RWPE1 (cell line): Measurements from ENCODE around the gene RABGGTA.
A peak's percentile ranks its signal among the peaks of the same experiment; 100 is the strongest.
"Not testable (repeated sequence)": the region's sequence is repeated elsewhere in the genome, so short reads cannot be mapped to it uniquely, and the experiment has no call there.

ENCODE experiments used
- CTCF ChIA-PET: fragments of 350-600 bp; sonication (Branson Sonifier 250); formaldehyde crosslinking; extraction: SDS; loops from one replicate; lab custom pipeline; 2021; lab: Yijun Ruan, JAX
- POLR2A ChIA-PET: fragments of 400-600 bp; formaldehyde crosslinking; extraction: SDS; loops from one replicate; lab custom pipeline; 2020; ENCODE audit warnings: antibody characterized with exemption; ENCODE audit not compliant: low non-redundant PET; lab: Yijun Ruan, JAX
- DNase-seq: peaks from one replicate; pipeline ENCODE4 v3.0.0; 2012; ENCODE audit warnings: low spot score
- H3K27ac ChIP-seq: fragments of 450-650 bp; 2 replicates; pipeline ENCODE4 v1.5.1; 2017
- TF ChIP-seq, protein P1 (sequence below): fragments of 450-650 bp; conservative IDR thresholded peaks from 2 replicates; pipeline ENCODE4 v1.5.1; 2017; ENCODE audit warnings: low read depth, mild to moderate bottlenecking

RABGGTA gene

DNA sequence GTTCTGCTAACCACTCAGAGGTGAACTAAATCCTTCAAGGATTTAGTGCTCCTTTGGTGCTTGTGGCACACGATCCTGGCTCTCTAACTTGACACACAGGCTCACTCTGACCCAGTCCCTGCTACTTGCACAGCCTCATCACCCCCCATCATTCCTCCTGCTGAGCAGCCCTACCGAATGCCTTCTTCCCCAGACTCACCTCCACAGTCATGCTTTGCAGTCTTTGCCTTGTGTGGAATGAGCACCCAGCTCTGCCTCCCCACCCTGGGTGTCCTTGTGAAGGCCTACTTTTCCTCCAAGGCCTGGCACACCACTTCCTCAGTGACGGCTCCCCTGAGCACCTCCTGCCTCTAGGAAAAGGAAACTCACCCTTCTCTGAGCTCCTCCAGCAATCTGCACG lies 21.0 kb downstream of the RABGGTA start:
- ChIA-PET CTCF (interaction anchor here (1.9 kb wide), 1 partner anchor 47 kb away, joined by 8 read pairs; no protein-coding TSS in a partner anchor), POLR2A (no interaction called here)
- TF ChIP-seq, protein P1, sequence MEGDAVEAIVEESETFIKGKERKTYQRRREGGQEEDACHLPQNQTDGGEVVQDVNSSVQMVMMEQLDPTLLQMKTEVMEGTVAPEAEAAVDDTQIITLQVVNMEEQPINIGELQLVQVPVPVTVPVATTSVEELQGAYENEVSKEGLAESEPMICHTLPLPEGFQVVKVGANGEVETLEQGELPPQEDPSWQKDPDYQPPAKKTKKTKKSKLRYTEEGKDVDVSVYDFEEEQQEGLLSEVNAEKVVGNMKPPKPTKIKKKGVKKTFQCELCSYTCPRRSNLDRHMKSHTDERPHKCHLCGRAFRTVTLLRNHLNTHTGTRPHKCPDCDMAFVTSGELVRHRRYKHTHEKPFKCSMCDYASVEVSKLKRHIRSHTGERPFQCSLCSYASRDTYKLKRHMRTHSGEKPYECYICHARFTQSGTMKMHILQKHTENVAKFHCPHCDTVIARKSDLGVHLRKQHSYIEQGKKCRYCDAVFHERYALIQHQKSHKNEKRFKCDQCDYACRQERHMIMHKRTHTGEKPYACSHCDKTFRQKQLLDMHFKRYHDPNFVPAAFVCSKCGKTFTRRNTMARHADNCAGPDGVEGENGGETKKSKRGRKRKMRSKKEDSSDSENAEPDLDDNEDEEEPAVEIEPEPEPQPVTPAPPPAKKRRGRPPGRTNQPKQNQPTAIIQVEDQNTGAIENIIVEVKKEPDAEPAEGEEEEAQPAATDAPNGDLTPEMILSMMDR = no peak
- DNase-seq = no peak
- H3K27ac ChIP-seq = peak overlapping the region; percentile 53

DNA sequence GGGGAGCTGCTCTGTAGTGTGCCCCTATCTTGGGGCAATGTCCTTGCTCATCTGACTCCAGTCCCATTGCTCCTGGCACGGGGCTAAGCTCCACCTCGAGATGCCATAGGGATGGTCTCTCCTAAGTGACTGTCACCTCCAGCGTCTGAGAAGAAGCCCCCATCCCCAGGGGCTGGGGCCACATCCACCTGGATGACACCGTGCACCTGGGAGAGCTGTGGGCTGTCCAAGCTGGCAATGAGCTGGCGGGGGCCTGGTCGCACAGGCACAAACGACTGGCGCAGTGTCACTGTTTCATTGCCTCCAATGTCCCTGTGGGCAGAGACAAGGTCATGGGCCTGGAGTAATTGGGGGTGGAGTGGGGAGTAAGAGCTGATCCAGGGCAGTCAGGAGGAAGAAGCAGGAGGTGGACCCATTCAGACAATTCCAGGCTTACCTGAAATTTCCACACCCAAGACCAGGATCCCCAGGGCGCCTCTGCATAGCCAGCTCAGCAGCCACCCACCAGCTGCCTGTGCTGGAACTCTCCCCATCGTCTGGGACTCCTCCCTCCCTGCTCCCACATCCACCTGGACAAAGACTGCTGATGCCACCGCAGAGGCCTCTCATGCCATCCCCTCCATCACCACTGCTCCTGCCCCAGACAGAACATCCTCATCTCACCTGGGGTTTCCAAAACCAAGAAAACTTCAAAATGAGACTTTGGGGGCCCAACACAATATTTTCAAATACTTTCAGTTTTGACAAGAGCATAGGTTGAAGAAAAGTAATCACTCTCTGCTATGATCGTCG lies 22.0 kb downstream of the RABGGTA start:
- H3K27ac ChIP-seq = peak overlapping the region; percentile 43
- TF ChIP-seq, protein P1 = no peak
- CTCF ChIA-PET = interaction anchor here (0.7 kb wide), 1 partner anchor 59 kb away, joined by 3 read pairs; the partner anchor contains the start of gene CIDEB
- POLR2A ChIA-PET = no interaction called here
- no peak for DNase-seq

DNA sequence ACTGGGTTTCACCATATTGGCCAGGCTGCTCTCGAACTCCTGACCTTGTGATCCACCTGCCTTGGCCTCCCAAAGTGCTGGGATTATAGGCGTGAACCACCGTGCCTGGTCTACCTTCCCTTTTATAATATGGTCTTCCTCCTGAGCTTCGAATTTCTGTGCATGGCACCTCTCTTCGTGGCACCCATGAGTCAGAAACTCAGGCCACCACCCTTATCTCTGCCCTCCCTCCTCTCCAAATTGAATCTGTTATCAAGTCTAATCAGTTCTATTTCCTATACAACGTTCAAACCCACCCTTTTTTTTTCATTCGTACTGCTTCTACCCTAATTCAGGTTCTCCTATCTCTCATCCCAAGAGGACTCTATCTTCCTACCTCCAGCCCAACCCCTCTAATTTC lies 24.0 kb downstream of the RABGGTA start:
- POLR2A ChIA-PET = interaction anchor here (0.7 kb wide), 1 partner anchor 10 kb away, joined by 3 read pairs; no protein-coding TSS in a partner anchor
- TF ChIP-seq, protein P1 = no peak
- CTCF ChIA-PET = interaction anchor here (0.7 kb wide), 3 partner anchors 22 to 67 kb away, joined by 3 to 4 read pairs (median 4); no protein-coding TSS in a partner anchor
- peak overlapping the region; percentile 43 for H3K27ac ChIP-seq
- DNase-seq = no peak

DNA sequence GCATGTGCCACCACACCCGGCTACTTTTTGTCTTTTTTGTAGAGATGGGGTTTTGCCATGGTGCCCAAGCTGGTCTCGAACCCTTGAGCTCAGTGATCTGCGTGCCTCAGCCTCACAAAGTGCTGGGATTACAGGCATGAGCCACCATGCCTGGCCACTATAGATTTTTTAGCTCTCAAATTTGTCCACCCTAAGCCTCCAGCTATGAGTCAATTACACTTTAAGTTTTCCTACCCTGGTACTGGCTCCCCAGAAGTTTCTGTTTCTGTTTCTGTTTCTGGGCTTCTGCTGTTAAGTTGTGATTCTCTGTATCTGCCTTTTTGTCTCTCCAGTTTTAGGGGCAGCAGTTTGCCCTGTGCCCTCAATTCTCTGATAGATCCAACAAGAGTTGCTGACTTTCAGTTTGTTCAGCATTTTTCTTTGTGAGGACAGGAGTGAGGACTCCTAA lies 24.6 kb downstream of the RABGGTA start:
- TF ChIP-seq, protein P1 = no peak
- POLR2A ChIA-PET = interaction anchor here (0.7 kb wide), 1 partner anchor 21 kb away, joined by 3 read pairs; no protein-coding TSS in a partner anchor
- DNase-seq = no peak
- CTCF ChIA-PET = interaction anchor here (0.7 to 1.6 kb wide), 3 partner anchors 23 to 68 kb away, joined by 3 to 5 read pairs (median 4); no protein-coding TSS in a partner anchor
- peak overlapping the region; percentile 43 for H3K27ac ChIP-seq

DNA sequence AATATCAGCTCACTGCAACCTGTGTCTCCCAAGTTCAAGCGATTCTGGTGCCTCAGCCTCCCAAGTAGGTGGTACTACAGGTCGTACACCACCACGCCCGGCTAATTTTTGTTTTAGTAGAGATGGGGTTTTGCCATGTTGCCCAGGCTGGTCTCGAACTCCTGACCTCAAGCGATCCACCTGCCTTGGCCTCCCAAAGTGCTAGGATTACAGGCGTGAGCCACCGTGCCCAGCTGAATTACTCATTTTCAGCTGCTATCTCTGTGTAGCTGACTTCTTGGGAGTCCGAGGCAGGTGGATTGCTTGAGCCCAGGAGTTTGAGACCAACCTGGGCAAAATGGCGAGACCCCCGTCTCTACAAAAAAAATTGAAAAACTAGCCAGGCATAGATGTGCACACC lies 26.0 kb downstream of the RABGGTA start:
- CTCF ChIA-PET = interaction anchor here (0.6 to 4.1 kb wide), 2 partner anchors 53 to 197 kb away, joined by 3 to 51 read pairs; partner anchors contain the start of genes DHRS1 and NOP9

DNA sequence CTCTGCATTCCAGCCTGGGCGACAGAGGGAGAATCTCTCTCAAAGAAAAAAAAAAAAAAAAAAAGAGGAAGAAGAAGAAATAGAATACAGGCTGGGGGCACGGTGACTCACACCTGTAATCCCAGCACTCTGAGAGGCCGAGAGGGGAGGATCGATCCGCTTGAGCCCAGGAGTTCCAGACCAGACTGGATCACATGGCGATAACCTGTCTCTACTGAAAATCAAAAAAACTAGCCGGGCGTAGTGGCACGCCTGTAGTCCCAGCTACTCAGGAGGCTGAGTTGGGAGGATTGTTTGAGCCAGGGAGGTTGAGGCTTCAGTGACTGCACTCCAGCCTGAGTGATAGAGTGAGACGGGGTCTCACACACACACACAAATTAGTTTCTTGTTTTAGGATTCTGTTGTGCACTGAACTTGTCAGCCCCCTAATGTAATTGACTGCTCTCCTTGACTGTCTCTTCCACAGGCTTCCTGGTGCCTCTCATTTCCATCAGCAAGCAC lies 28.0 kb downstream of the RABGGTA start:
- ChIA-PET CTCF (interaction anchor here (0.6 to 4.1 kb wide), 12 partner anchors 8 to 103 kb away, joined by 3 to 51 read pairs (median 4); partner anchors contain the start of genes CIDEB, DHRS1, LTB4R2 and NOP9), POLR2A (interaction anchor here (0.7 to 2.8 kb wide), 6 partner anchors 12 to 56 kb away, joined by 3 to 17 read pairs (median 8); partner anchors contain the start of genes DHRS1, NOP9 and RABGGTA)
- DNase-seq = no peak
- TF ChIP-seq, protein P1 = no peak
- H3K27ac ChIP-seq = peak overlapping the region; percentile 97

More for the DNA sequence above, 26.0 kb downstream of the RABGGTA start:
- H3K27ac ChIP-seq = peak overlapping the region; percentile 23
- POLR2A ChIA-PET, DNase-seq: not testable (repeated sequence)
